DMS153 treated with DMSO at 0.1 percent for 48 hours (cell line): ENCODE results near the gene PAK4.

Experiments used
- DNase-seq: peaks from one replicate; lab custom pipeline; 2025; ENCODE audit not compliant: unreplicated experiment; lab: John Stamatoyannopoulos, UW

The PAK4 gene

GRCh38 chr19:39162441-39163043 is 37.0 kb downstream of the PAK4 start:
- no peak for DNase-seq

GRCh38 chr19:39163621-39164020 is 38.0 kb downstream of the PAK4 start:
- no peak for DNase-seq

- DNase-seq = no peak
Observed at GRCh38 chr19:39164289-39164688, 38.7 kb downstream of the PAK4 start.

DNA sequence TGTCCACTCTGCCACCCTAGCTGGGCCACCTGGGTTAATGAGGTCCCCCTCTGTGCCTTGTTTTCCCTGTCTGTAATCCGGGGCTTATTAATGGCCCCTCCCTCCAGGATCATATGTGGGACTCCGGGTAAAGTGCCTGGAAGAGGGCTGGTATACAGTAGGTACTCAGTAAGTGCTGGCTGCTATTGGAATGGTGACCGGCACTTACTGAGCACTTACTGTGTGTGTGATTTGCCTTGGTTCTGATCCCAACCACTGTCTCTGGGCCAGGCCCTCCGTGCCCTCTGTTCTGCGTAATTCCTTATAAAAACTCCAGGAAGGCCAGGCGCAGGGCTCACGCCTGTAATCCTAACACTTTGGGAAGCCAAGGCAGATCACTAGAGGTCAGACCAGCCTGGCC is 40.3 kb downstream of the PAK4 start:
- no peak for DNase-seq

GRCh38 chr19:39166571-39167391 is 41.2 kb downstream of the PAK4 start:
- DNase-seq = peak; percentile 69

GRCh38 chr19:39167461-39168257 is 42.1 kb downstream of the PAK4 start:
- DNase-seq = peak; percentile 9

DNA sequence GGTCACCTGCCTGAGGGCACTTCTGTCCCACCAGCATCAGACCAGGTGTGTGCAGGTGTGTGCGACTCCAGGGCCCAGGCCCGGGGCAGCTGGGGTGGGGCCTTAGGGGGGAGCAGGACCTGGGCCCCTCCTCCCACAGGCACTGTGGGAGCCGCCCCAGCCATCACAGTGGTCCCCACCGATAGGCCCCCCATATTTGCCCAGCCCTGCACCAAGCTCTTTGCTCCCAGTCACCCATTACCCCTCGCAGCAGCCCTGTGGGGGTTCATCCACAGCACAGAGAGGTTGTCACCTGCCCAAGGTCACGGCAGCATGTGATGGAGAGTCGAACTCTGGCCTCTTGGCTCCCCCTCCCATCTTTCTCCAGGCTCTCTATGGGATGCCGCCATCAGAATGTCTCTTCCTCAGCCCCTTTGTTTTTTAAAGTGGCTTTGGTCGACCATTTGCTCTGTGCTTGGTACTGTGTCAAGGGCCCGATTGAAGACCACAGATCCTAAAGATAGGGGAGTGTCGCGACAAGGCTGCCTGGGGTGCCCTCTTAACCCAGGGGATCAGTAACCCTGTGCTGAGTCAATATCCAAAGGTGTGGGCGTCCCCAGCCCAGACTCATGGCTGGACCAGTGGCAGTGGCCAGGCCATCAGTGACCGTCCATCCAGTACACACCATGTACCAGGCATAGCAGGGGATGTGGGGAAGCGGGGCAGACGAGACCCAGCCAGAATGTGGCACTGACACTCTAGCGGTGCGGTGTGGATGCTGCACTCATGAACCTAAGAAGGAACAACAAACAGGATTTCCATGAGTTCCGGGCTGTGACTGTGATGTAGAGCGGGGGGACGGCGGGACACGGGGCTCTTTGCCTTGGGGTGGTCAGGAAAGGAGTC is 42.9 kb downstream of the PAK4 start:
- DNase-seq = no peak

GRCh38 chr19:39169143-39169810 is 43.7 kb downstream of the PAK4 start:
- no peak for DNase-seq

DNA sequence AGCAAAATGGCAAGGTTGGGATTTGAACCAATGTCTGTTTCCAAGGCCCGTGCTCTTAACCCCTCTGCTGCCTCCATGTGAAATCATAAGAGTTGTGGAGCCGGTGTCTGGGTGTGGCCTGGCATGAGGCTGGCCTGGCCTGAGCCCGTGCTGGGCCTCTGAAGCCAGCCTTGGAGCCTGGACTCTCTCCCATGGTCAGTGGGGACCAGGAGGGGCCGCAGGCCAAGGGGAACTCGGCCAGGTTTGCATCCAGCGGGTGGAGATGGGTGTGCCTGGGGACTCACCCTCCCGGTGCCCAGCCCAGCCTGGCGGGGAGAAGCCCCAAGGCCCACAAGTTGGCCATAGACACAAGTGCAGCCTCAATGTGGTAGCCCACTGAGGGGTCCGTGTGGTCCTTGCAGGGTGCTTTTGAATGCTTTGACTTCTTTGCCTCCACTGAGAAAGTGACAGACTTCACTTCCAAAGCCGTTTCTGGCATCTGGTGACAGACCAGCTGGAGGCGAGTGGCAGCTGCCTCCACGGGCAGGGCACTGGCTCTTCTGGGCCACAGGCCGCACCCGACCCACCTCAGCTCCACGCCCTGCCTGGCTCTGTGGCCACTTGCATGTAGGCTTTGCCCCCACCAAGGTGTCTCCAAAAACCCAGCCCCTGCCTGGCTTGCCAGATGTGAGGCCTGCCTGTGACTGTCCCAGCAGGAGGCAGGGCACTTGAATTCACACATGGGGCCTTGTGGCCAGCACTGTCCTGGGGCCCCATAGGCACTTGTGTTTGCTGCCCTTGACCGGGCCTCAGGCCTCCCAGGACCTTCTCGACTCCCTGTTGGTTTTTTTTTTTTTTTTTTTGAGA is 45.0 kb downstream of the PAK4 start:
- no peak for DNase-seq

DNA sequence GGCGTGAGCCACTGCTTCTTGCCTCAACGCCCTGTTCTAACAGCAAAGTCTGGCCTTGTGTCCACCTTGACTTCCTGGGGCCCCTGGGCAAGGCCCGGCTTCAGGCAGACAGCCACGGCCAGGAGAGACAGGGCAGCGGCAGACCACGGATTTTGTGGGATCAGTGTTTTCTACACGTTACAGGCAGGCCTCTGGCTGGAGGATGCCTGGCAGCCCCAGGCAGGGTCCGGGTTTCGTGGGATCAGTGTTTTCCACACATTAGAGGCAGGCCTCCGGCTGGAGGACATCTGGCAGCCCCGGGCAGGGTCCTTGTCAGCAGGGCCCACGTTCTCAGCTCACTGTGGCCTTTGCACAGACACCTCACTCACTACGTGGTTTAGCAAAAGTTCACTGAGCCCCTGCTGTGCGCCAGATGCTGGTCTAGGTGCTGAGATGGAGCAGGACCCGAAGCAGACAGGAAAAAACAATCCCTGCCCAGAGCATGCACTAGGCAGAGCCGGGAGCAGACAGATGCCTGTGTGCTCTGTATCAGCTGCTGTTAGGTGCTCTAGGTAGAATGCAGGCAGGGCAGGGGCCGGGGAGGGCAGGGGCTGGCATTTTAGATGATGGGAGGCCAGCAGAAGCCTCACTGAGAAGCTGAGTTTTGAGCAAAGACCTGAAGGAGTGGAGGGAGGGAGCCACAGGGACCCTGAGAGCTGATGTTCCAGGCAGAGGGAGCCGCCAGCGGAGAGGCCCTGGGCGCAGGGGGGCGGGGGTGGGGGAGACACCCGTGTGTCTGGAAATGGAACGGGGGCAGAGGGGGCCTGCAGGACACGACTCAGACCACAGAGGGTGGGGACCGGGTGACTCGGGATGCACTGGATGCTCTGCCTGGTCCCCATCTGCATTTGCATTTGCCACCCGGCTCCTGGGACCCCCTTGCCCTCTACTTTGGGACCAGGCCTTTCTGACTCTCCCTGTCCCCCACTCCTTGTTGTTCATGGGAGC is 46.2 kb downstream of the PAK4 start:
- DNase-seq = no peak

DNA sequence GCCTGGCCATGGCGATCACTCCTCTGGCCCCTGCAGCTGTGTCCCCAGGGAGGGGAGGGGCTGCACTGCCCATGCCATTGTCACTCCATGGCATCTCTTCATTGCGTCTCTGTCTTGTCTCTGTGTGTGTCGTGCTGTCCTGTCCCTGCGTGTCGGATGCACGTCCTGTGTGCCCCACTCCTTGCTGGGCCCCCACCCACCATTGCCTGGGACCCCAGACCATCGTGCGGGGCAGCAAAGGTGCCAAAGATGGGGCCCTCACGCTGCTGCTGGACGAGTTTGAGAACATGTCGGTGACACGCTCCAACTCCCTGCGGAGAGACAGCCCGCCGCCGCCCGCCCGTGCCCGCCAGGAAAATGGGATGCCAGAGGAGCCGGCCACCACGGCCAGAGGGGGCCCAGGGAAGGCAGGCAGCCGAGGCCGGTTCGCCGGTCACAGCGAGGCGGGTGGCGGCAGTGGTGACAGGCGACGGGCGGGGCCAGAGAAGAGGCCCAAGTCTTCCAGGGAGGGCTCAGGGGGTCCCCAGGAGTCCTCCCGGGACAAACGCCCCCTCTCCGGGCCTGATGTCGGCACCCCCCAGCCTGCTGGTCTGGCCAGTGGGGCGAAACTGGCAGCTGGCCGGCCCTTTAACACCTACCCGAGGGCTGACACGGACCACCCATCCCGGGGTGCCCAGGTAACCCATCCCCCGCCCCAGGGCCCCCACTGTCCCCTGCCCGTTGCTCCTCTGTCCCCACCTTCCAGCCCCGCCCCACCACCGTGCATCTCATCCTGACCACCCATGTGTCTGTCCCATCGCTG is 47.3 kb downstream of the PAK4 start:
- no peak for DNase-seq

GRCh38 chr19:39173502-39173991 is 48.0 kb downstream of the PAK4 start:
- DNase-seq = no peak

GRCh38 chr19:39174142-39174541 is 48.6 kb downstream of the PAK4 start:
- no peak for DNase-seq

- no peak for DNase-seq
Observed at GRCh38 chr19:39174558-39175544, 49.3 kb downstream of the PAK4 start.

DNA sequence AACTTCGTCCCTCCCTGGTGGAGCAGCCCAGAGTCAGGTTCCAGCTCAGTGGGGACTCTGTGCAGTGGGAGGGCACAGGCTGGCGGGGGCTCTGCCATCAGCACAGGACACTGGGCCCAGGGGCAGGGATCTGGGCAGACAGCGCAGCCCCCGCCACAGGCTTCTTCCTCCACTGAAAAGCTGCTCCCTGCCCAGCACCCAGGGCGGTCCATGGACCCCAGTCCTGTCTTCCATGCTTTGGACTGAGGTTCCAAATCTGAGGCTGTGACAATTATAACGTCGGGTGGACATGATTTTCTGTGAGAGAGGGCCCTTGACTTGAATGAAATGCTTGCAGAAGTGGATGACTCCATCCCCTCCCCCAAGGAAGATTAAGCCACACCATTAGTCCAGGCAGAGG is 50.0 kb downstream of the PAK4 start:
- no peak for DNase-seq

DNA sequence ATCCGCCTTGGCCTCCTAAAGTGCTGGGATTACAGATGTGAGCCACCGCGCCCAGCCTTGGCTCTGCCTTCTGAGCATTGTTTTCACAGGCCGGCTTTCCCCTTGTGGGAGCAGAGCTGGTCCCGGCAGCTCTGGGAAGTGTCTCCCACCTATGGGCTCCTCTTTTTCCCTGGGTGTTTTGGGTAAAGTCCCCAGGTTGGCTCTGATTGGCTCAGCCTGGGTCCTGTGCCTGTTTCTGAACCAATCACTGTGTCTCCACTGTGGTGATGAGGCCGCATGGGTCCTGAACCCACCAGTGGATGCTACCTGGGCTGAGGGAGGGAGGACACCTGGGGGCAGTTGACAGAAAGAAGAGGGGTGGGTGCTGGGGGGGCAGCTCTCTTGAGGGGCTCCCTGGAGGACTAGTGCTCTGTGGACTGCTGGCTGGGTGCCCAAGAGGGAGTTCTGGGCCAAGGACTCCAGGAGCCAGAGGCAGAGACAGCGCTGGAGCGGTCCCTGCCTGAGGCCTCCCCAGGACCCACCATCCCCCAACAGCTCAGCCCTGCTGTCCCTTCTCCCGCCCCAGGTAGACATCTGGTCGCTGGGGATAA is 51.6 kb downstream of the PAK4 start:
- no peak for DNase-seq
